Cardiac muscle cell (in vitro differentiated cells and primary cell): Measurements from ENCODE around the gene MAP2K6. TPM values are rescaled to one million over a fixed set of nuclear protein-coding genes. Genes with fewer than 3 reads are reported as not detected.

Source experiments
- DNase-seq, 2 donors: peaks; one replicate each; pipeline versions ENCODE4 v3.0.0 to v3.0.0-alpha.2; 2010 to 2017; ENCODE audit warnings: low read depth in 1 of 2, low spot score in 1 of 2
- H3K27ac ChIP-seq: fragments of 200-600 bp; sonication (generic); 2 replicates; pipeline ENCODE4 v1.5.1; 2016
- H3K27me3 ChIP-seq: fragments of 200-600 bp; sonication (generic); 2 replicates; pipeline ENCODE4 v1.6.0; 2016; ENCODE audit warnings: control low read depth
- H3K36me3 ChIP-seq: fragments of 200-600 bp; sonication (generic); 2 replicates; pipeline ENCODE4 v1.5.1; 2016; ENCODE audit warnings: control low read depth
- H3K4me1 ChIP-seq: fragments of 200-600 bp; sonication (generic); 2 replicates; pipeline ENCODE4 v1.8.1; 2017; ENCODE audit warnings: low read depth, mild to moderate bottlenecking, mixed run types
- H3K4me3 ChIP-seq: fragments of 200-600 bp; sonication (generic); 2 replicates; pipeline ENCODE4 v1.5.1; 2016; ENCODE audit warnings: mild to moderate bottlenecking
- H3K9me3 ChIP-seq: fragments of 200-600 bp; sonication (generic); 2 replicates; pipeline ENCODE4 v1.5.1; 2017; ENCODE audit warnings: low read depth, mild to moderate bottlenecking, control low read depth
- polyA plus RNA-seq: library from polyadenylated mRNA; unstranded; fragments of >200 nt; fragmentation: Nextera tagmentation; extraction: Ambion mirVana; gene quantifications from 2 replicates; pipeline ENCODE4 v1.2.1, GENCODE V29; 2016
- total RNA-seq: library from RNA; depleted of rRNA; stranded (reverse); fragments of >200 nt; gene quantifications from 2 replicates; pipeline ENCODE4 v1.2.3, GENCODE V29; 2016
- TF ChIP-seq, protein P1 (sequence below): IDR thresholded peaks from 2 replicates; pipeline ENCODE4 v1.5.1; 2012; ENCODE audit warnings: low read depth, mild to moderate bottlenecking, low read length

Gene MAP2K6
- total and polyA plus RNA-seq, 2 experiments from 2014 or later, result 13.1 to 13.2 TPM

DNA sequence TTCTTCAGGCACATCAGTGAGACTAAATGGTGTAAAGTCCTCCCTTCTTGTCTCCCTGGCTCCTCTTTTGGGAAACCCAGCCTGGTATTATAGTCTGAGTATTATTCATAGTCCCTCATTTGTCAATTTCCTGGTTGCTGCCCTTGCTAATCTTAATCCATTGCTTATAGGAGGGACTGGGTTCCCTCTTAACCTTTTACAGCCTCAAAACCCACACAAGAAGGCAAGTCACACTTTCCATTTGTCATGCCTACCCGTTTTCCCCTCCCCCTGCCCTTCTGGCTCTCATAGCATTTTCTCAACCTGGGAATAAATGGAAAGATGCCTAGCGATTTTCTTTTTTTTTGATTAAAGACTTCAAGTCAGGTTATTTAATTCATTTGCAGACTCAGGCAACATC is 124.8 kb downstream of the MAP2K6 start:
- H3K4me1 ChIP-seq, result no peaks in the 10 kb centered on the region
- TF ChIP-seq, protein P1, sequence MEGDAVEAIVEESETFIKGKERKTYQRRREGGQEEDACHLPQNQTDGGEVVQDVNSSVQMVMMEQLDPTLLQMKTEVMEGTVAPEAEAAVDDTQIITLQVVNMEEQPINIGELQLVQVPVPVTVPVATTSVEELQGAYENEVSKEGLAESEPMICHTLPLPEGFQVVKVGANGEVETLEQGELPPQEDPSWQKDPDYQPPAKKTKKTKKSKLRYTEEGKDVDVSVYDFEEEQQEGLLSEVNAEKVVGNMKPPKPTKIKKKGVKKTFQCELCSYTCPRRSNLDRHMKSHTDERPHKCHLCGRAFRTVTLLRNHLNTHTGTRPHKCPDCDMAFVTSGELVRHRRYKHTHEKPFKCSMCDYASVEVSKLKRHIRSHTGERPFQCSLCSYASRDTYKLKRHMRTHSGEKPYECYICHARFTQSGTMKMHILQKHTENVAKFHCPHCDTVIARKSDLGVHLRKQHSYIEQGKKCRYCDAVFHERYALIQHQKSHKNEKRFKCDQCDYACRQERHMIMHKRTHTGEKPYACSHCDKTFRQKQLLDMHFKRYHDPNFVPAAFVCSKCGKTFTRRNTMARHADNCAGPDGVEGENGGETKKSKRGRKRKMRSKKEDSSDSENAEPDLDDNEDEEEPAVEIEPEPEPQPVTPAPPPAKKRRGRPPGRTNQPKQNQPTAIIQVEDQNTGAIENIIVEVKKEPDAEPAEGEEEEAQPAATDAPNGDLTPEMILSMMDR, result no peak
- H3K9me3 ChIP-seq, result no peaks in the 10 kb centered on the region
- H3K27me3 ChIP-seq, result no peaks in the 10 kb centered on the region
- H3K4me3 ChIP-seq, result no peak overlapping the region
- no peak for DNase-seq
- H3K27ac ChIP-seq, result no peak overlapping the region
- H3K36me3 ChIP-seq, result no peaks in the 10 kb centered on the region

DNA sequence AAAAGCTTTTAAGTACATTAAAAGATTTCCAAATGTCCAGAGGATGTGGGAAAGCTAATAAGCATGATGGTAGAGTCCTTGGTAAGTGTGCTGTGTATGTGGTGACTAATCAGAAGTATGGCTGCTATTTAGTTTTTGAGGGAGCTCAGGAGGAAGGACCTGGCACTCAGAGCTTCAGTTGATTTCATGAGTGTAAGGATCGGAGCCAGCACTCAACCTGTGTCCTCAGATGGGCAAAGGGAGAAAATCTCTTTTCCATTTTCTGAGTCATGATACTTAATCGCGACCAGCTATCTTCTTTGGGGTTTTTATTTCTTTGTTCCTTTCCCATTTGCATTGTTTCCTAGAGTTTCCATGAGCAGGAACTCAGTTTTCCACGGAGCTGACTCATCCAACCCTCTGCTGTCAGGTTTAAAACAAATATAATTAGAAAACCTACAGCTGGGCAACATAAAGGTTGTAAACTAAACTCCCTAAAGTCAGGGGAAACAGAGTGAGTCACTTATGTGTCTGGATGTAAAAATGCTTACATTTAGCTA is 125.4 kb downstream of the MAP2K6 start:
- H3K9me3 ChIP-seq, result no peaks in the 10 kb centered on the region
- H3K4me3 ChIP-seq, result no peak overlapping the region
- DNase-seq, result peak in 1 of 2 donors; percentile 69
- H3K27me3 ChIP-seq, result no peaks in the 10 kb centered on the region
- TF ChIP-seq, protein P1, result no peak
- no peaks in the 10 kb centered on the region for H3K36me3 ChIP-seq
- H3K4me1 ChIP-seq, result no peaks in the 10 kb centered on the region
- no peak overlapping the region for H3K27ac ChIP-seq

DNA sequence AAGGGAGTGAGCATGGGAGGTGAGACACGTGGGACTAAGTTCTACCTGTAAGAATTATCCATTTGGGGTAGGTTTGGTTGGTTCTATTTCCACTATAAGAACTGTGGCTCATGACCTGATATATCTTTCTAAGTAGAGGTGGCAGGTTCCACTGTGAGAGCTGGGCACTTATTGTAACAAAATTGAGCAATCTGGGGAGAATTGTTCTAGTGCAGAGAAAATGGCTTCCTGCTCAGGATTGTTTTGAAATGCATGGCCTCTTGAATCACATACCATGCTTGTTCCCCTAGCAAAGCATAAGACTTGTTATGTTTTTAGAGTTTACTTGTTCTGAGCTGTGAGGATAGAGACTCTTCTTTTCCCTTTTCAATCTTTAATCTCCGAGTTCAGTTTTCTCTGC is 125.9 kb downstream of the MAP2K6 start:
- Histone ChIP-seq H3K27ac (no peak overlapping the region), H3K4me1 (no peaks in the 10 kb centered on the region), H3K4me3 (no peak overlapping the region), H3K36me3 (no peaks in the 10 kb centered on the region), H3K9me3 (no peaks in the 10 kb centered on the region), H3K27me3 (no peaks in the 10 kb centered on the region)
- peak in 1 of 2 donors; percentile 31 for DNase-seq
- TF ChIP-seq, protein P1, result no peak

DNA sequence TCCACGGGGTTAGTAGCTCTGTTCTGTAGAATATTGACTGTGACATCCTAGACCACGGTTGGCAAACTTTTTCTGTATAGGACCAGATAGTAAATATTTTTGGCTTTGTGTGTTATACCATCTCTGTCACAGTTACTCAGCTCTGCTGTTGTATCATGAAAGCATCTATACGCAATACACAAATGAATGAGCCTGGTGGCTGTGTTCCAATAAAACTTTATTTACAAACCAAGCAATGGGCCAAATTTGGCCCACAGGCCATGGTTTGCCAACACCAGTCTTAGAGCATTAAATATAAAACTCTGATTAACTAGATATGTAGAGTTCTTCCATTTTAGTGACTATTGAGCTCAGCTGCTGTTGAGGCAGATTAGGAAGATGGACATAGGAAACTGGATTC is 132.7 kb downstream of the MAP2K6 start:
- Histone ChIP-seq H3K27me3 (no peaks in the 10 kb centered on the region), H3K9me3 (no peaks in the 10 kb centered on the region), H3K27ac (no peak overlapping the region), H3K36me3 (no peaks in the 10 kb centered on the region), H3K4me1 (no peaks in the 10 kb centered on the region), H3K4me3 (no peak overlapping the region)
- no peak for DNase-seq
- TF ChIP-seq, protein P1, result no peak

DNA sequence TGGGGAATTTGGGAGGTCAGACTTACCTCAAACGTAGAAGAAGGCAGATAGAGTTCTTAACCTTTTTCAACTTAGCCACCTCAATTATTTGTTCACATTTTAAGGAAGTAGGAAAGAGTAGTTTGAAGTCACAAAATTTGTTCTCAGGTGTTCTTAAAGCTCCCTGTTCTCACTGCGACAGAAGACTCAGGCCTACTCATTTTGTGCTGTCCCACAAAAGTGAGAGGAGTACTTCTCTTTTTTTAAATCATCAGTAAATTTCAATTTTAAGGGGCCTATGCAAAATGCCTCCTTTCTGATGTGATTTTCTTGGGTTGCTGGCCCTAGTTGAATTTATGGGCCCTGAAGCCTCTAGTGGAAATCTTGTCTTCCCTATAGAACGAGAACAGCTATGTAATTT is 133.4 kb downstream of the MAP2K6 start:
- DNase-seq, result no peak
- no peak overlapping the region for H3K4me3 ChIP-seq
- TF ChIP-seq, protein P1, result no peak
- no peaks in the 10 kb centered on the region for H3K9me3 ChIP-seq
- H3K4me1 ChIP-seq, result no peaks in the 10 kb centered on the region
- no peaks in the 10 kb centered on the region for H3K27me3 ChIP-seq
- H3K36me3 ChIP-seq, result no peaks in the 10 kb centered on the region
- no peak overlapping the region for H3K27ac ChIP-seq
